Stimulated activated CD8-positive, alpha-beta memory T cell treated with anti-CD3 and anti-CD28 coated beads, Interleukin-15, amount 100 ng/mL, for 48 hours (primary cell): ENCODE measurements around the gene PKP4.
"Not testable (repeated sequence)": the region's sequence is repeated elsewhere in the genome, so short reads cannot be mapped to it uniquely, and the experiment has no call there.

Source experiments
- DNase-seq, 2 donors: peaks; one replicate each; pipeline ENCODE4 v3.0.0-alpha.2; 2020; ENCODE audit warnings: low read depth in 2 of 2

Gene PKP4

GRCh38 chr2:158464426-158465281, 7.9 kb downstream of the PKP4 start:
- no peak for DNase-seq

- no peak for DNase-seq
Observed at GRCh38 chr2:158467248-158467647, 10.5 kb downstream of the PKP4 start.

- DNase-seq = not testable (repeated sequence)
Observed at GRCh38 chr2:158472829-158473228, 16.1 kb downstream of the PKP4 start.

- not testable (repeated sequence) for DNase-seq
Observed at GRCh38 chr2:158473300-158473699, 16.5 kb downstream of the PKP4 start.

GRCh38 chr2:158473719-158474392, 17.1 kb downstream of the PKP4 start:
- DNase-seq = no peak

- DNase-seq = not testable (repeated sequence)
Observed at GRCh38 chr2:158474526-158475011, 17.8 kb downstream of the PKP4 start.

- DNase-seq = no peak
Observed at GRCh38 chr2:158477202-158477601, 20.4 kb downstream of the PKP4 start.

- DNase-seq = no peak
Observed at GRCh38 chr2:158478237-158478636, 21.5 kb downstream of the PKP4 start.

GRCh38 chr2:158478816-158479215, 22.1 kb downstream of the PKP4 start:
- DNase-seq = no peak

- no peak for DNase-seq
Observed at GRCh38 chr2:158481116-158481515, 24.4 kb downstream of the PKP4 start.

GRCh38 chr2:158482594-158482993, 25.8 kb downstream of the PKP4 start:
- DNase-seq = no peak

GRCh38 chr2:158484892-158485556, 28.3 kb downstream of the PKP4 start:
- no peak for DNase-seq

GRCh38 chr2:158486150-158486969, 29.6 kb downstream of the PKP4 start:
- no peak for DNase-seq

- DNase-seq = no peak
Observed at GRCh38 chr2:158486970-158487325, 30.2 kb downstream of the PKP4 start.

GRCh38 chr2:158487419-158487818, 30.7 kb downstream of the PKP4 start:
- no peak for DNase-seq

- no peak for DNase-seq
Observed at GRCh38 chr2:158488442-158489216, 31.9 kb downstream of the PKP4 start.

GRCh38 chr2:158489366-158490112, 32.8 kb downstream of the PKP4 start:
- no peak for DNase-seq

- DNase-seq = no peak
Observed at GRCh38 chr2:158491072-158491471, 34.3 kb downstream of the PKP4 start.

- no peak for DNase-seq
Observed at GRCh38 chr2:158493458-158493857, 36.7 kb downstream of the PKP4 start.

- DNase-seq = no peak
Observed at GRCh38 chr2:158495175-158495574, 38.4 kb downstream of the PKP4 start.
